Astrocyte of the spinal cord (primary cell): ENCODE measurements around the gene MAP4.

ENCODE experiments used
- DNase-seq: peaks from one replicate; pipeline ENCODE4 v3.0.0; 2011; ENCODE audit warnings: low read depth, low spot score
- H3K4me3 ChIP-seq: 2 replicates; pipeline ENCODE4 v1.5.1; 2011; ENCODE audit warnings: low read depth, mild to moderate bottlenecking, low read length, moderate library complexity
- CTCF ChIP-seq: IDR thresholded peaks from 2 replicates; pipeline ENCODE4 v1.5.1; 2012; ENCODE audit warnings: low read depth, mild to moderate bottlenecking, low read length, inconsistent platforms
- in situ Hi-C: cut with HindIII; loops from 2 replicates; pipeline ENCODE4 v1.10.0; 2017; ENCODE audit warnings: low sequenced_read_pairs

MAP4 gene

GRCh38 chr3:47854720-47855455, 161.3 kb downstream of the MAP4 start:
- H3K4me3 ChIP-seq = no peak overlapping the region

GRCh38 chr3:47854267-47854666, 161.9 kb downstream of the MAP4 start:
- in situ Hi-C loops = no loop called here
- no peak for DNase-seq
- no peak for TF ChIP-seq CTCF
- H3K4me3 ChIP-seq = no peak overlapping the region

More at GRCh38 chr3:47854720-47855455, 161.3 kb downstream of the MAP4 start:
- DNase-seq = no peak
- TF ChIP-seq CTCF = no peak
- in situ Hi-C loops = no loop called here

DNA sequence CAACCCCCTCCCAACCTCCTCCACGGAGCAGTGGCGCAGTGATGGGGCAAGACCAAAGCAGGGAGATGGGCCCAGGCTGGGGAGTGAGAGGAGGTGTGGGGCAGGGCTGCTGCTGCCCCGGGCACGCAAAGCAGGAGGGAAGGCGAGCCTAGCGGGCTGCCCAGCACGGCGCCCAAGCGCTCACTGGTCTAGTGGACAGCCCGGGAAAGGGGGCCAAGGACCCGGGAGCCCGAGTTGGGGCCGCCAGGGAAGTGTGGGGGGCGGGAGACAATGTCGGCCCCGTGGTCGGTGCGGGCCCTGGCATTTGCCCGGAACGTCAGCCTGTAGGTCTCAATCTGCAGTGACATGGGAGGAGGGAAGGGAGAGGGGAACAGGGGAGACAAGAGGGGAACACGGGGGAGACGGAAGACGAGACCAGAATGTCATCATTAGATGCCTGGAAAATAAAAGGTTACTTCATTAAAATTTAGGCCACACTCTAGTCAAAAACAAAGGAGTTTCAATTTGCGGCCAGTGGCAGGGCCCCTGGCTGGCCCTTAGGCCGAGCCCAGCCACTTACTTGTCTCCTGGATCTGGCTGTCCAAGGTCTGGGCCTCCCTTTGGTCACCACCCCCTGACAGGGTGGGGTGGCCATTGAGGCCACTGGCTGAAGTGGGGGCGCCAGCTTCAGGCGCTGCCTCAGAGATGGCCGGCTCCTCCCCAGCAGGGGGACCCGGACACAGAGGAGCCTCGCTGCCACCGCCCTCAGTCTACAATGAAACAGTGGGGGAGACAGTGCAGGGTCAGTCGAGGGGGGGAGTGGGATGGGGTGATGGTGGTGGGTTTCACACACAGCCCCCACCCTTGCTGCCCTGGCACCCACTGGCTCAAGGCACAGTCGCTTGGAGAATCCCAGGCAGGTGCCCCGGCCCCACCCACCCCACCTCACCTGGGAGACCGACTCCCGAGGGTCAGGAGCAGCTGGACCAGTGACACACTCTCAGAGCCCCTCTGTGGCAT, 163.3 kb downstream of the MAP4 start:
- no peak for TF ChIP-seq CTCF
- in situ Hi-C loops = no loop called here
- H3K4me3 ChIP-seq = no peak overlapping the region
- DNase-seq = no peak

DNA sequence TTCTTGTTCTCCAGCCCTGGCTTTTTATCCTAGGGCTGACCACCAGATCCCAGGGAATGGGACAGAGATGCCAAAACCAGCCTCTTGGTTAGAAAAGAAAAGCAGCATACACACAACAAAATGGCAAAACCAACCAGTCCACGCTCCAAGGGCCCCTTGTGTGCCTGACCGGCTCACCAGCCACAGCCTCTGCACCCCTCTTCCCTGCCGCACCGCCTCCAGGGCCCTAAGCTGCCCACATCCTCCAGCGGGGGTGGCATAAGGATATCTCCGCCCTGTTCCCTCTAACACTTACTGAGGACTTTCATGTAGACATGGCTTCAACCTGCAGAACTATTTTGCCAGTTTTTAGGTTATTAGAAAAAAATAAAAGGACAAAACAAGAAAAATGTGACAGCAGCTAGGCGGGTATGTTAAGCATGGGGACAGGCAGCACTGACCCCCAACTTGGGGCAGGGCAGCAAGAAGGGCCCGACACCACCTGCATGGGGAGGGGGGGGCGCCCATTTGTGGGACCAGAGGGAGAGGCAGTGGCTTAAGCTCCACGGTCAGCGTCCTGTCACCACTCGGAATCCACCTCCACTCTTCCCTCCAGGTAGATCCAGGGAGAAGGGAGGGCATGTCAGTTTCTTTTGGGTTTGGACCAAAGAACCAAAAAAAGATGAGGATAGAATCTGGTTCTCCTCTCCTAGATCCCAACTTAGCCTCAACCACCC, 164.2 kb downstream of the MAP4 start:
- no peak overlapping the region for H3K4me3 ChIP-seq
- in situ Hi-C loops = no loop called here
- TF ChIP-seq CTCF = no peak
- DNase-seq = no peak

DNA sequence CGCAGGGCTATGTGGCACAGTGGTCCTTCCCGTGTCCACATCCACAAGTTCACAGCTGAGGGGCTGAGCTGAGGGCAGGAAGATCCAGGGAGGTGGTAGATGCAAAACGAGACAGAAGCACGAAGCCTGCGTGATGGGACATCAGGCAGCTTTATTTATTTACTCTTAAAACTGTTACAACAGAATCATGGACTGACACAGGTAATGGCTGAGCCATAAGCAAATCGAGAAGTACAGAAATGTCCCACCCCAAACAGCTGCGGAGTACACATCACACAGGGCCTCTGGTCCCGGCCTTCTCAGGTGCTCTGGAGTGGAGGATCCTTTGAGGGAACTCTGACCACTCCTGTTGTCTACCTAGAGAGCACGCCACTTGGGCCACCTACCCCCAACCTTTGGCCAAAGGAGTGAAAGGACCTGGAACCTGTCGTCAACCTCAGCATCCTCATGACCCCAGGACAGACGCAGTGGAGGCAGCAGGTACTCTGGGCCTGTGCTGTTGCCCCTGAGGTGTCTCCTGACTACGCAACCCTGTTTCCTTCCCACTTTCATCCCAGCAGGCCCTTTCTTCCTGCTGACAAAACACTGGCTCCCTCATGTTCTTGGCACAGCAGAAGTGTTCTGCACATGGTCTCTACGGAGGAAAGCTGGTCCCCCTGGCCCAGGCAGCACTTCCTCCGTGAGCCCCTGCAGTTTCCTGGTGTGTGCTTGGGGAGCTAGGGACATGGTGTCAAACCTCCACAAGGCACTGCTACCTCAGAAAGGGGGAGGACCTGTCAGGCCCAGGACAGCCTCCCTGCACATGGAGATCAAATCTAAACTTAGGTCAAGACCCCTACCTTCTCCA, 165.4 kb downstream of the MAP4 start:
- TF ChIP-seq CTCF = no peak
- DNase-seq = no peak
- H3K4me3 ChIP-seq = no peak overlapping the region
- in situ Hi-C loops = no loop called here
